NCI-H524 treated with DMSO at 0.1 percent for 48 hours (cell line): ENCODE results near the gene ARRDC5.
A peak's percentile ranks its signal among the peaks of the same experiment; 100 is the strongest.
"Not testable (repeated sequence)": the region's sequence is repeated elsewhere in the genome, so short reads cannot be mapped to it uniquely, and the experiment has no call there.

Experiments
- DNase-seq: peaks from one replicate; lab custom pipeline; 2025; lab: John Stamatoyannopoulos, UW

The ARRDC5 gene

DNA sequence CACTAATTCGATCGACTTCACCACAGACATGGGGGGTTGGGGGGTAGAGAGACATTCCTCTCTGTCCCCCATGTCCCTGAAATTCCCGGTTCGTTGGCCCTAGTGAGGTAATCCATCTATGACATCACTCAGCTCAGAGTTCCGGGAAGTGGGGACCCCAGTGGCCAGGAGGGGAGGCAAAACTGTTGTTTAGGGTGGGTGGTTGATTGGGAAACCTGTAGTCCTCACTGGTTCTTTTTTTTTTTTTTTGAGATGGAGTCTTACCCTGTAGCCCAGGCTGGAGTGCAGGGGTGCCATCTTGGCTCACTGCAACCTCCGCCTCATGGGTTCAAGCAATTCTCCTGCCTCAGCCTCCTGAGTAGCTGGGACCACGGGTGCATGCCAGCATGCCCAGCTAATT, at the start of gene ARRDC5:
ARRDC5 (minus strand) TSS at position 101 of the 400 bp plus-strand sequence; CDS start at position 30, 71 bp downstream.
- DNase-seq, result no peak

DNA sequence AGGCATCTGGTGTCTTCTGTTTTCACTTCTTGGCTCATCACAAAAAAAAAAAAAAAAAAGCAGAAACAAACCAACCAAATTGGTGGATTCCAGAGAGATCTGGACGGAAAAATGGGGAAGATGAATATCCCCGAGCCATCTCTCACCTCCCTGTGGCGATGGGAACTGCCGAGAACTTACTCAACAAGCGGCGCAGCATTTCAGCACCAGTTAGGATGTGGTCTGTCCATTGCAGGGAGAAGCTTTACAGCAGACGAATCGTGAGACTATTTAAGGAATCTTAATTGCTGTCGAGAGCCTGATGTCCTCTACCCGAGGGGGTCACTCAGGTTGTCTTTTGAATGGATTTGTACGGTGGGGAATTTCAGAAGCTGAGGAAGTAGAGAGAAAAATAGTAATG, 49.0 kb upstream of the ARRDC5 start:
- DNase-seq, result no peak

DNA sequence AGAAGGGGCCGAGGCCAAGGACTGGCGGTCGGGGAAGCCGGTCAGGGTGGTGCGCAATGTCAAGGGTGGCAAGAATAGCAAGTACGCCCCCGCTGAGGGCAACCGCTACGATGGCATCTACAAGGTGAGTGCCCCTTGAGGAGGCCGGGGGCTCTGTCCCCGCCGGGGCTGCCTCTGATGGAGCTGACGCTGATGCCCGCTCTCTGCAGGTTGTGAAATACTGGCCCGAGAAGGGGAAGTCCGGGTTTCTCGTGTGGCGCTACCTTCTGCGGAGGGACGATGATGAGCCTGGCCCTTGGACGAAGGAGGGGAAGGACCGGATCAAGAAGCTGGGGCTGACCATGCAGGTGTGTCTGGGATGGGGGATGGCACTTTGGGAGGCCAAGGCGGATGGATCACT, 48.0 kb upstream of the ARRDC5 start:
- DNase-seq, result not testable (repeated sequence)

DNA sequence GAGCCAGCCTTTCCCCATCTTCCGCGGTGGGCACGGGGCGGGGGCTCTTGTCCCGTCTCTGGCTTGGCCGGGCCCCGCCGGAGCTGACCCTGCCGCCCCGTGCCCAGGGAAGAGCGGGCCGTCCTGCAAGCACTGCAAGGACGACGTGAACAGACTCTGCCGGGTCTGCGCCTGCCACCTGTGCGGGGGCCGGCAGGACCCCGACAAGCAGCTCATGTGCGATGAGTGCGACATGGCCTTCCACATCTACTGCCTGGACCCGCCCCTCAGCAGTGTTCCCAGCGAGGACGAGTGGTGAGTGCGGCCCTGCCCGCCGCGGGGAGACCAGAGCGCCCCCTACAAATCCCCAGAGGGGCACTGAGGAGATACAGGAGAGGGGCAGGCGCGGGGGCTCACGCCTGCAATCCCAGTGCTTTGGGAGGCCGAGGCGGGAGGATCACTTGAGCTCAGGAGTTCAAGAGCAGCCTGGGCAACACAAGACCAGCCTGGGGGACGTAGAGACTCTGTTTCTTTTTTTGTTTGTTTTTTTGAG, 39.0 kb upstream of the ARRDC5 start:
- DNase-seq, result not testable (repeated sequence)

DNA sequence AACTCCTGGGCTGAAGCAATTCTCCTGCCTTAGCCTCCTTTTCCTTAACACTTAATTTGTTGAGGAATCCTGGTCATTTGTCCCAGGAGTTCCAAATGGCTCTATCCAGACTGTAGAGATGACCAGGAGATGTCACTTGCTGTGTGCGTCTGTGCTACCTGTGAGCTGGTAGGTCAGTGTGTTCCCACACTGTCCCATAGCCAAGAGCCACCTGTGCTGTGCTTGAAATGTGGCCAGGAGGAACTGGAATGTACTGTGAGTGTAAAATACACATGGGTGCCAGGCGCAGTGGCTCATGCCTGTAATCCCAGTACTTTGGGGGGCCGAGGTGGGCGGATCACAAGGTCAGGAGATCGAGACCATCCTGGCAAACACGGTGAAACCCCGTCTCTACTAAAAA, 36.8 kb upstream of the ARRDC5 start:
- DNase-seq, result no peak

DNA sequence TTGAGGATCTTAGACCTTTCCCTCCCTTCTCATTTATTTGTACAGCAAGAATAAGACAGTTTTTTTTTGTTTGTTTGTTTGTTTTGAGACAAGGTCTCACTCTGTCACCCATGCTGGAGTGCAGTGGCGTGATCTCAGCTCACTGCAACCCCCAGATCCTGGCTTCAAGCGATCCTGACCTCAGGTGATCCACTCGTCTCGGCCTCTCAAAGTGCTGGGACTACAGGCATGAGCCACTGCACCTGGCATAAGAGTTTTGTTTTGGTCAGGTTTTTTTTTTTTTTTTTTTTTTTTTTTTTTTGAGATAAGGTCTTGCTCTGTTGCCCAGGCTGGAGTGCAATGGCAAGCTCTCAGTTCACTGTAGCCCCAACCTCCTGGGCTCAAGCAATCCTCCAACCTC, 35.8 kb upstream of the ARRDC5 start:
- not testable (repeated sequence) for DNase-seq

DNA sequence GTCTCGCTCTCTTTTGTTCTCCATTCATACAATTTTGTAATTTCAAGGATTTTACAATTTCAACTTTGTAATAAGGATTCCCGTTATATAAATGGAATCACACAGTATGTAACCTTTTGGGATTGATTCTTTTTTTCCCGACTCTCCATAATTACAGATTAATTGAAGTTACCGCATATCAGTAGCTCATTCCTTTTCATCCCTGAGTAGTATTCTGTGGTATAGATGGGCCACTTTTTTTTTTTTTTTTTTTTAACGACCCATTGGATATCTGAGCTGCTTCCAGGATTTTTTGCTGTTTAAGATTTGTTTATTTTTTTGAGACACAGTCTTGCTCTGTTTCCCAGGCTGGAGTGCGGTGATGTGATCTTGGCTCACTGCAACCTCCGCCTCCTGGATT, 34.4 kb upstream of the ARRDC5 start:
- DNase-seq, result no peak

DNA sequence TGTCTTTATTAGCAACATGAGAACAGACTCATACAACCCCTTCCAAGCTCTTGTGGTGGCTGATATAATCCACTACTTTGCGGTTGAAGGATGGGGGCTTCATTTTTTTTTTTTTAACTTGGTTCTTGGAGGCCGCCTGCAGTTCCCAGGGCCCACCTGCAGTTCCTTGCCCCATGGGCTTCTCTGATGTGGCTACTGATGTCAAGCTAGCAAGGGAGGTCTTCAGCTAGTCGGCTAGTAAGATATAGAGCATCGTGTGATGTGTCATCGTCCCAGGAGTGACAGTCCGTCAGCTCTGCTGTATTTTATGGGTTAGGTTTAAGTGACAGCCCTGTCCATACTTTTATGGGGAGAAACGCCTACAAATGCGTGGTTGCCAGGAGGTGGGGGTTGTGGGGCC, 32.7 kb upstream of the ARRDC5 start:
- DNase-seq, result no peak

DNA sequence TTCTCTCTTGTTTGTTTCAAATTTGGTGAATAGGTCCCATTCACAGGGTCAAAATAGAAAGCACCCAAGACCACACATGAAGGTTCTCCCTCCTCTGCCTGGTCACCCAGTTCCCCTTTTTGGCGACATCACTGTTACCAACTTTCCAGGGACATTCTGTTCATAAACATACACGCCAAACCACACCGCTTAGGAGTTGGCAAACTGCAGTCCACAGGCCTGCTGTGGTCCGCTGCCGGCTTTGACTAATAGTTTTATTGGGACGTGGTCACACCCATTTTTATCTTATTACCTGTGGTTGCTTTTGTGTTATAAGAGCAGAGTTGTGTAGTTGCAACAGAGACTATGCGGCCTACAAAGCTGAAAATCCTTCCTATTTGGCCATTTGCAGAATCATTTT, 30.8 kb upstream of the ARRDC5 start:
- DNase-seq, result no peak

DNA sequence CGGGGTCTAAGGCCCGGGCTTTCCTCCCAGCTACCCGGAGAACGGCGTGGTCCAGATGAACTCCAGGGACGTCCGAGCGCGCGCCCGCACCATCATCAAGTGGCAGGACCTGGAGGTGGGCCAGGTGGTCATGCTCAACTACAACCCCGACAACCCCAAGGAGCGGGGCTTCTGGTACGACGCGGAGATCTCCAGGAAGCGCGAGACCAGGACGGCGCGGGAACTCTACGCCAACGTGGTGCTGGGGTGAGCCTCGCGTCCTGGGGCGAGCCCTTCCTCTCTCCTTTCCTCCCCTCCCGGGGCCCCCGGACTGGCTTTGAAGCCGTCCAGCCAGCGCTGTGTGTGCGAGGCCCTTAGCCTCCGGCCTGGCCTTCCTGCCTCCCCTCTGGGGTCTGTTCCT, 30.0 kb upstream of the ARRDC5 start:
- DNase-seq, result no peak

DNA sequence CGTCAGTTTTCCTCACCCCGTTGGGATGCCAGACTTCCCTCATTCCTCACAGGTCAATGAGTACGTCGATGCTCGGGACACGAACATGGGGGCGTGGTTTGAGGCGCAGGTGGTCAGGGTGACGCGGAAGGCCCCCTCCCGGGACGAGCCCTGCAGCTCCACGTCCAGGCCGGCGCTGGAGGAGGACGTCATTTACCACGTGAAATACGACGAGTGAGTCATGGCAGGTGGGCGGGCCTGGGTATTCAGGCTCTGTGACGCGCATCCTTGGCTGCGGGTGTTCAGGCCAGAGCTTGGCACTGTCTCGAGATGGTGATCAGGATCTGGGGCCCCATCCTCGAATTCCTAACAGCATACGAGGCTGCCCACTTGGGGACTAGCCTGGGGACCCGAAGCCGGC, 28.0 kb upstream of the ARRDC5 start:
- DNase-seq, result no peak

DNA sequence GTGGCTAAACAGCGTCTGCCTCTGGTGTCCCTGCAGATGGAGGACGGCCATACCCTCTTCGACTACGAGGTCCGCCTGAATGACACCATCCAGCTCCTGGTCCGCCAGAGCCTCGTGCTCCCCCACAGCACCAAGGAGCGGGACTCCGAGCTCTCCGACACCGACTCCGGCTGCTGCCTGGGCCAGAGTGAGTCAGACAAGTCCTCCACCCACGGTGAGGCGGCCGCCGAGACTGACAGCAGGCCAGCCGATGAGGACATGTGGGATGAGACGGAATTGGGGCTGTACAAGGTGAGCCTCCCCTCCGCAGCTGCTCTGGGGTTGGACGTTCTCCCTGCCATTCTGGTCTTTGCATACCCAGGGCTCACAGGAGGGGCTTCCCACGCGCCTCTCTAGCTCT, 26.5 kb upstream of the ARRDC5 start:
- DNase-seq, result no peak

DNA sequence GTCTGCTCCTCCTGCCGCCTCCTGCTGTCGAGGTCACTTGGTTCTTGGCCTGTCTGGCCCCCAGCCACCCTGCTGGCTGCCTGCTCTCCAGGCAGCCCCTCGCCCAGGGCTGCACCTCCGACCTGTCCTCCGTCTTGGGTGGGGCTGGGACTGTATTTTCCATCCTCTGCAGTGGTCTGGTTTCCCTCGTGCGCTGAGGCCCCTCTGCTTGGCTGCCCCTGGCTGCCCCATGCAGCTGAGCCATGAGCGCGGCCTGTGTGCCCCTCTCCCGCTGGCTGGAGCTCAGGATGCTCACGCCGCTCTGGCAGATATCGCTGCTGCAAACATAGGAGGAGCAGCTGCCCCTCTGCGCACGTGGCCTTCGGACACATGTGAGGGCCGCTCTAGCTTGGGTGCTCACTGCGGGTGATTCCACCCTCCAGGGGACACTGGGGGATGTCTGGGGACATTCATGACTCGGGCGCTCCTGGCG, 20.6 kb upstream of the ARRDC5 start:
- no peak for DNase-seq

DNA sequence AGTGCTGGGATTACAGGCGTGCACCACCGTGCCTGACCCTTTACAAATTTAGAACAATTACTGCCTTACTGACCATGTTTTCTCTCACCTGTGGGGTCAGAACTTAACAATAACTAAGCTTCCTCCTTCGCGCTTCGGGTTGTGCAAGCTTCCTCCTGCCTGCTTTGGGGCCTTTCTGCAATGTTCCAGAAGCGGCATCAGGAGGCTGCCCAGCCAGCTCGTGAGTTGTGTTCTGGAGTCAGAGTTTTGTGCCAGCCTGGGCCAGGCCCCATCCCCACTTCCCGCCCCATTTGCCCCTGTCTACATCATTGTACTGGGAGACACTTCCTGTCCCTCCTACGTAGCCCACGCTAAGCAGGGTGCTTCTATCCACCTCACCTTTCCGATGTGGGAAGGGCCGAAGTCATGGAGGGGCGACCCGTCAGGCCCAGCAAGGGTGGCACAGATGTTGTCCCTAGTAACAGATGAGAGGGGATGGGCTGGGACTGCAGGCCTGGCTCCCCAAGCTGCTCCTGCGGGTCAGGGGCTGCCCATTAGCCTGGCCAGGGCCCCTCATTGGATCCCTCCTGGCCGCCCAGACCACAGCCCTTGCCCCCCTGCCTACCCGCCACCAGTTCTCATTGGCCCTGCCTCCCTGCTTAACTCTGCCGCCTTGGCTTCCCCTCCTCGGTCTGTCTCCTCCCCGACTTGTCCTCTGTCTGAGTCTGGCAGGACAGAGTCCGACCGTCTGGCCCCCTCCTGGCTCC, 20.0 kb upstream of the ARRDC5 start:
- no peak for DNase-seq

DNA sequence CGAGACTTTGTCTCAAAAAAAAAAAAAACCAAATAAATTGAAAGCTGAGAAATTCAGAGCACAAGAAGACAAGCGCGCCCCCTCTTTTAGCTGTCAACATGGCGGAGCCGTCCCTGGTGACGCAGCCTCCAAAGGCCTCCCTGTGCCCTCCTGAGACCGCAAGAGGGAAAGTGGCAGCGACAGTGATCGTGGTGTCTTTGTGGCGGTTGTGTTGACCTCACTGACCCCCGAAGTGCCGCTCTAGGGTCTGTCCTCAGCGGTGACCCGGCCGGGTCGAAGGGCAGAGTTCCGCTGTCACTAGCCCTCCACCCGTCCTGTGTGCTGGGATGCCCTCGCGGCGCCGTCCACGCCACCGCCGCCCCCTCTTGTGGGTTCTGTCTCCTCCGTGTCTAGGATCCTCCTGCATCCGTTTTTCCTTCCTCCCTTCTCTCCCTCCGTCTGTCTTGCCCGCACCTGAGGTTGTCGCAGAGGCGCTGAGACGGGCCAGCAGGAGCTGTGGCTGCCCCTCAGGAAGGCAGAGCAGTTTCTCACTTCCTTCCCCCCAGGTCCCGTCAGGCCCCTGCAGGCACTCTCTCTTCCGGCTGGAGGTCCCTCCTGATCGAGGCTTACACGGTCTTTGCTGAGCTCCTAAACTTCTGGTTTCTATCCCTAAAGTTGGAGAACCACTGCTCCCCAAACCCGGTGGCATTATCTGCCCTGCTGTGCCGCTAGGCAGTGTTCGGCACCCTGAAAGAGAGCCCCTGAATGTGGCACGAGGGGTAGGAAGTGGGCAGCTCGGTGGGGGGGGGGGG, 13.8 kb upstream of the ARRDC5 start:
- DNase-seq, result no peak

DNA sequence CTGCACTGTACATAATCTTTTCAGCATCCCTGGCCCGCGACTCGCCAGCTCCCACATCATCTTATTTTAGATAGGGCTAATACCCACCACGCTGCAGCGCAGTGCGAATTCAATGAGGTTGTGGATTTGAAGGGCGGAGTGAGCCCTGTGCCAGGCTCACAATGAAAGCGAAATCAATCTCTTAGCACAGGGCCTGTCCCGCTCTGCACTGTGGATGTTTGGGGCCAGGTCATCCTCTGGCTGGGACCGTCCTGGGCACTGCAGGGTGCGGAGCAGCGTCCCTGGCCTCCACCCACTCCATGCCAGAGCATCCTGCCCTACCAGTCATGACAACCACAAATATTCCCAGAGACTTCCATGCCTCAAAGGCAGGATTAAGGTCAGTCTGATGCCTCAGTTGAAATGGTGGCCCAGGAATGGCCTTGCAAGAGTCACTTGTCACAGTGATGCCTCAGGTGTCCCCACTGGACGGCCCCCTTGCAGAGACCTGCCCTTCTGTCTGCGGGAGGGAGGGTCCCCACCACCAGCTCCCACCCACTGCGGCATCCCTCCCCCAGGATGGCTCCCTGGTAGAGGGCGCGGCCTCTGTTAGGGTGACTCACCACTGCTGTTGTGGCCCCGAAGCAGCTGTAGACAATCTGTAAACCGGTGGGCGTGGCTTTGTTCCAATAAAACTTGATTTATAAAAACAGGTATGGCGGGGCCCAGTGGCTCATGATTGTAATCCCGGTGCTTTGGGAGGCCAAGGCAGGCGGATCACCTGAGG, 12.2 kb upstream of the ARRDC5 start:
- no peak for DNase-seq

DNA sequence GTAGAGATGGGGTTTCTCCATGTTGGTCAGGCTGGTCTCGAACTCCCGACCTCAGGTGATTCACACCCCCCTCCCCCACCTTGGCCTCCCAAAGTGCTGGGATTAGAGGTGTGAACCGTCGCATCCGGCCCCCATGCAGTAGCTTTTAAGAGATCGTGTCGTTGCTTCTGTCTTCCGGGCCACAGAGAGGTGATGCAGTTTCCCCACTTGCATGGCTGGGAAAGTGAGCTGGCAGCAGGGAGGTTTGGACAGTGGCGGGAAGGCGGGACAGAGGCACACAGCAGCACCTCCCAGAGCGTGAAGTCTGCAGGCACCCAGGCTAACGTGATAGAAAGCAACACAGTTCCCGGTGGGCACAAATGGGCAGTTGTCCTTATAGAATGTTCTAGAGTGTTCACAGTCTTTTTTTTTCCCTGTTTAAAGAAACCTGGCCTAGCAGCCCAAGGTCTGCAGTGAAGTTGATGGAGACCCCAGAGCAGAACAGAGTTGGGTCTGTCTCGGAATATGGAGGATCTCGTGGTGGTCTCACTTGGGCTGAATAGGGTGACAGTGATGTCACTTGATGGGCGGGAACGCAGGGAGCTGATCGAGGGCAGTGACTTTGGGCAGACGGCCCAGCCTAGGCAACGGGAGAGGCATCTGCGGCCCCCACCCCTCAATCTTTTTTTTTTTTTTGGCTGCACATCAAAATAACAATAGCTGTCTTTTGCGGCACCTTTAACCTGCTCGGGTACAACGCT, 11.5 kb upstream of the ARRDC5 start:
- DNase-seq, result no peak

DNA sequence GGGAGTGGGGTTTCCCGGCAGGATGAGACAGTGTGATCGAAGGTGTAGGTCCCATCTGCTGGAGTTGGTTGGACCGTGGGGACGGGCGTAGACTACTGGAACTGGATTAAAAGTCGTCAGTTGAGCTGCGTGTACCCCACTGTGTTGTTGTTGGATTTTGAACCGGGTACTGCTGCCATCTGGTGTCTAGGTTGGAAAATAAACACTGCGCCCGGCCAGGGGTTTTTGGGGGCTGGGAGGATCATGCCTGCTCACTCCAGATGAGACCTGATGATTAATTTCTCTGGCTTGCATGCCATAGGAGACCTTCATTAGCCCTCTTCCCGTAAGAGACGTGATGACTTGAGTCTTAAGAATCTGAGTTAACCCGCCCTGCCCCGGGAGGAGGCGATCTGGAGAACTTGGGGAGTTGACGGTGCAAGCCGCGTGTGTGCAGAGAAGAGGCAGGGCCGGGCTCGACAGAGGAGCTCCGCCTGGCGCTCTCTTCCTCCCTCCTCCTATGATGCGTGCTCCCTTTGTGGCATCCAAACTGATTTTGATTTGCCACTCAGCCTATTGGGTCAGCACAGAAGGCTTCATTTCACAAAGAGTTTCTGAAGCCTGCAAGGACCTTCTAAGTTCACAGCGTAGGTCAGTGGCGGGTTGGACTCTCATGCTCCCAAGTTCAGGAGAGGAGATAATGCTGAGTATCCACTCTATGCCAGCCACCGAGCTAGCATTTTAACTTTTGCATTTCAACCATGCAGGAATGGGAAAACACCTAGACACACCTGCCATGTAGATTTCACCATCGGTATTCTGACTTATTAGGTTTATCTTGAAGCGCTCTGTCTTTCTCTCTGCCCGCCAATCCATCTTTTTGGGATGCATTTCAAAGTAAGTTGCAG, 9.3 kb upstream of the ARRDC5 start:
- peak; percentile 11 for DNase-seq

DNA sequence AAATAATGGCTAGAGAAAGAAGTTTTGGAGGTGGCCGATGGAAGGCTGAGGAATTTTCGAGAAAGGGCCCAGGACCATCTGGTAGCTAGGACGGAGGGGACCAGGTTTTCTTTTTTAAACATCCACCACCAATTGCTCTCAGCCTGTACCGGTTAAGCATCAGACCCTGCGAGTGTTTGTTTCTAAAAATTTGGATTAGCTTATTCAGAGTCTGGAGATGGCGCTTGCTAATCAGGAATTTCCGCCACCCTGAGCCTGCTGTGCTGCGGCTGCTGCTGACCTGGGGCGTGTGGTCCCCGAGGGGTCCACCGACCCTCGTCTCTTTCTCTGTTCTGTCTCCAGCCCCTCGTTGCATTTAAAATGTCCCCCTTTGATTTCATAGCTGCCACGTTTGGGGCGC, 8.6 kb upstream of the ARRDC5 start:
- no peak for DNase-seq

DNA sequence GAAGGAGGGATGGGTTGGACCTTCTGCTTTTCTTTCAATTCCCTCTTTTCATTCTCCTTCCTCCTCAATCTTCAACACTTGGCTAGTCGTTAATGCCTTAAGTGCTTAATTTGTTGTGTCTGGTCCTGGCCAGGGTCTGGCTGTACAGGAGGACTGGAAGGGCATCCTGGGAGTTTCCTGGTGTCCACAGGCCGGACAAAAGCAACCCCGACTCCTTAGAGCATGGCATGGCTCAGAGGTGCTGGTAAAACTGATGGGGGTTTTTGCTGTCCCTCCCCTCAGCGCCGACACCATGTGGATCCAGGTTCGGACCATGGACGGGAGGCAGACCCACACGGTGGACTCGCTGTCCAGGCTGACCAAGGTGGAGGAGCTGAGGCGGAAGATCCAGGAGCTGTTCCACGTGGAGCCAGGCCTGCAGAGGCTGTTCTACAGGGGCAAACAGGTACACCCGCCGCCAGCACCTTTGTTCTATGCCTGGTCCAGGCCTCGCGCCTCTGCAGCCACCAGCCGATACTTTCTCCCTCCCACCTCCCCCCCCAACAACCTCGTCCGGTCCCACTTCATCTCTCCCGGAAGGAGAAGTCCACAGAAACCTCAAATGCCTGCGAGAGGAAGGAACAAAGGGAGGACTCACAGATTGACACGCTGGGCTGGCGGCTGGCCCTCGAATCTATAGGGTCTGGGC, 8.0 kb upstream of the ARRDC5 start:
- no peak for DNase-seq
